Measurements from ENCODE around the gene ZNF716.
"Not testable (repeated sequence)": the region's sequence is repeated elsewhere in the genome, so short reads cannot be mapped to it uniquely, and the experiment has no call there.

Gene ZNF716

DNA sequence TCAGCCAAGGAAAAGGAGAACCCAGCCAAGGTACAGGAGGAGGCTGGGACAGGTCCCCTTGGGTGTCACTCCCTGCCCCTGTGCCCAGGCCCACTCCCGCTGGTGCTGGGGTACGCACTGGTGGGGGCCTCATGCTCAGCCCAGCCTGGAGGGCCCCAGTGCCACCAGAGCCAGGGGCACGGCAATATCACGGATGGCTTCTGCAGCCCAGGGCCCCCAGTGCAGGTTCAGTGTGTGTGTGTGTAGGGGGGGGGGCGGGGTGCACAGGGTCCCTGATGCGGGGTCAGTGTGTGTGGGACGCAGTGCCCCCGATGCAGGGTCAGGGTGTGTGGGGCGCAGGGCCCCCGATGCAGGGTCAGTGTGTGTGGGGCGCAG, 23.4 kb upstream of the ZNF716 start:
- H3K27ac ChIP-seq (ENCODE audit: low read length) = no peak overlapping the region
- H3K9me3 ChIP-seq (ENCODE audit: control insufficient read depth in 2 of 2, low read length in 2 of 2) = peaks cover 0 to 3% of the 10 kb centered on the region in 2 donors
- H3K4me3 ChIP-seq (ENCODE audit: low read length in 2 of 2) = no peak overlapping the region
- H3K4me1 ChIP-seq (ENCODE audit: control insufficient read depth, insufficient read depth, low read length) = no peaks in the 10 kb centered on the region
- H3K27me3 ChIP-seq (ENCODE audit: control insufficient read depth in 1 of 2, insufficient read depth in 2 of 2, low read length in 2 of 2) = peaks cover 0 to 2% of the 10 kb centered on the region in 2 donors
- no peak overlapping the region for H3K9ac ChIP-seq (ENCODE audit: low read length in 2 of 2)
- H3K36me3 ChIP-seq (ENCODE audit: control insufficient read depth in 2 of 2, insufficient read depth in 2 of 2, low read length in 2 of 2) = no peaks in the 10 kb centered on the region

DNA sequence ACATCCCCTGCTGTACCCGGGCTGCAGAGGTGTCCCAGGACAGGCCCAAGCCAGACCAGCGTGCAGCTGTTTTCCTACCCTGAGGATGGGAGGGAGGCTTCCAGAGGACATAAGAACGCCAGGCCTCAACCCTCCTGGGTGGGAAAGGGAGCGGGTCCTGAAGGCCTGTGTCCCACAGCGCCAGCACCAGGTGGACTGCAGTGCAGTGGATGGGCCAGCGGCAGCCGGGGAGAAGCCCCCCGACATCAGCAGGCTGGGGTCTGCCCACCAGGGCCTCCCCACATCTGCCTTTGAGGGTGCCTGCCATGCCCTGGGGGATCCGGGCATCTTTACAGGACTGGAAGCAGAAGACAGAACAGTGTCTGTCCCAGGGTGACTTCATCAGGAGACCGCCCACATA, 22.8 kb upstream of the ZNF716 start:
- Histone ChIP-seq H3K9ac (ENCODE audit: low read length in 2 of 2) (no peak overlapping the region), H3K36me3 (ENCODE audit: control insufficient read depth in 2 of 2, insufficient read depth in 2 of 2, low read length in 2 of 2) (no peaks in the 10 kb centered on the region), H3K4me3 (ENCODE audit: low read length in 2 of 2) (no peak overlapping the region), H3K27ac (ENCODE audit: low read length) (no peak overlapping the region), H3K9me3 (ENCODE audit: control insufficient read depth in 2 of 2, low read length in 2 of 2) (peaks cover 0 to 3% of the 10 kb centered on the region in 2 donors), H3K27me3 (ENCODE audit: control insufficient read depth in 1 of 2, insufficient read depth in 2 of 2, low read length in 2 of 2) (peaks cover 0 to 2% of the 10 kb centered on the region in 2 donors), H3K4me1 (ENCODE audit: control insufficient read depth, insufficient read depth, low read length) (no peaks in the 10 kb centered on the region)

DNA sequence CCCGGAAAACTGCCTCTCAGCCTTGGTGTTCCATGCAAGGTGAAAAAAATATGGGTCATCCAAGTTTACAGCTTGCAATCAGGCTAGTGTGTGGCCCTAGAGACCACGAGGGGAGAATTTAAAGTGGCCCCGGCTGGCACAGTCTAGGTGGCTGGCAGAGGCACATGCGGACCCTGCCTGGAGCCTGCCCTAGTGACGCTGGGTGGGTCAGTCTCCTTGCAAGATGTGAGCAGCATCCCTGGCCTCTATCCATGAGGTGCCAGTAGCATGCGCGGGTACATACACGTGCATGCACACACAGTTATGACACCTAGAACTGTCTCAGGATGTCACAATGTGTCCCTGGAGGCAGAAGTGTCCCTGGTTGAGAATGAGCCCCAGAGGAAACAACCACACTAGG, 22.4 kb upstream of the ZNF716 start:
- Histone ChIP-seq H3K9me3 (ENCODE audit: control insufficient read depth in 2 of 2, low read length in 2 of 2) (peaks cover 0 to 3% of the 10 kb centered on the region in 2 donors), H3K9ac (ENCODE audit: low read length in 2 of 2) (no peak overlapping the region), H3K27me3 (ENCODE audit: control insufficient read depth in 1 of 2, insufficient read depth in 2 of 2, low read length in 2 of 2) (peaks cover 0 to 2% of the 10 kb centered on the region in 2 donors), H3K4me1 (ENCODE audit: control insufficient read depth, insufficient read depth, low read length) (no peaks in the 10 kb centered on the region), H3K27ac (ENCODE audit: low read length) (no peak overlapping the region), H3K36me3 (ENCODE audit: control insufficient read depth in 2 of 2, insufficient read depth in 2 of 2, low read length in 2 of 2) (no peaks in the 10 kb centered on the region), H3K4me3 (ENCODE audit: low read length in 2 of 2) (no peak overlapping the region)

DNA sequence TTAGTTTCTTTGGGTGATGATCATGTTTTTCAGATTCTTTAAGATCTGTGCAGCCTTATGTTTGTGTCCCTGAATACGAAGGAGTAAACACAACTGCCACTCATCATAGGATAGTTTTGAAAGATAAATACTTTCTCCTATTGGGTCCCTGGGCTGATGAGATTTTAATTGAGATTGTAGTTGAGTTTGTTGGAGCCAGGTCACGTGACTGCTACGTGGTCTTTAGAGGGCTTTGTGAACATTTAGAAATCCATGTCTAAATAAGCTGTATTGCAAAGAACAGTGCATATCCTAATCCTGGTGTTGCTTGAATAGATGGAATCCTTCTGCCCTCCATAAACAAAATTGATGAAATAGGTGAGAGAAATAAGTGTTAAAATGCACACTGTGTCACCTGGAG, 17.4 kb upstream of the ZNF716 start:
- Histone ChIP-seq H3K9ac (ENCODE audit: low read length in 2 of 2) (no peak overlapping the region), H3K9me3 (ENCODE audit: control insufficient read depth in 2 of 2, low read length in 2 of 2) (peaks cover 0 to 7% of the 10 kb centered on the region in 2 donors), H3K36me3 (ENCODE audit: control insufficient read depth in 2 of 2, insufficient read depth in 2 of 2, low read length in 2 of 2) (no peaks in the 10 kb centered on the region)

DNA sequence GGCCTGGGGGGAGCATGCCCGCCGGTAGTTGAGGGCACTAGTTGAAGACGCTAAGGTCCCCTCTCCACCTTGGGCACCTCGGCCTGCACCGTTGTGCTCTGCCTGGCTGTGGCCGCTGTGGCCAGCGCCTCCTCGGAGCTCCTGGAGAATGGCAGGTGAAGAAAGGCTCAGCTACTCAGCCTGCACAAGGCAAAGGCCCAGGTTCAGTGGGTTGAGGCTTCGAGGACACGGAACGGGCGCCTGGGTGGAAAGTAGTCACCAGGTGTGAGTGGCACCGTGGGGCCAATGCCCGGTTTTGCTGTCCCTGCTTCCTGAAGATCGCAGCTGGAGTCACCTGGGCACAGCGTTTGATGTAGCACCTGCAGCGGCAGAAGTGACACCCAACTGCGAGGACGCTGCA, 12.4 kb upstream of the ZNF716 start:
- no peak overlapping the region for H3K27ac ChIP-seq (ENCODE audit: low read length)
- no peaks in the 10 kb centered on the region for H3K27me3 ChIP-seq (ENCODE audit: control insufficient read depth in 1 of 2, insufficient read depth in 2 of 2, low read length in 2 of 2)
- H3K4me1 ChIP-seq (ENCODE audit: control insufficient read depth, insufficient read depth, low read length) = no peaks in the 10 kb centered on the region
- no peak overlapping the region for H3K4me3 ChIP-seq (ENCODE audit: low read length in 2 of 2)
- peaks cover 0 to 7% of the 10 kb centered on the region in 2 donors for H3K9me3 ChIP-seq (ENCODE audit: control insufficient read depth in 2 of 2, low read length in 2 of 2)
- no peak overlapping the region for H3K9ac ChIP-seq (ENCODE audit: low read length in 2 of 2)
- no peaks in the 10 kb centered on the region for H3K36me3 ChIP-seq (ENCODE audit: control insufficient read depth in 2 of 2, insufficient read depth in 2 of 2, low read length in 2 of 2)

More for the DNA sequence above, 17.4 kb upstream of the ZNF716 start:
- Histone ChIP-seq H3K27me3 (ENCODE audit: control insufficient read depth in 1 of 2, insufficient read depth in 2 of 2, low read length in 2 of 2) (no peaks in the 10 kb centered on the region), H3K4me3 (ENCODE audit: low read length in 2 of 2) (no peak overlapping the region), H3K4me1 (ENCODE audit: control insufficient read depth, insufficient read depth, low read length) (no peaks in the 10 kb centered on the region), H3K27ac (ENCODE audit: low read length) (no peak overlapping the region)

DNA sequence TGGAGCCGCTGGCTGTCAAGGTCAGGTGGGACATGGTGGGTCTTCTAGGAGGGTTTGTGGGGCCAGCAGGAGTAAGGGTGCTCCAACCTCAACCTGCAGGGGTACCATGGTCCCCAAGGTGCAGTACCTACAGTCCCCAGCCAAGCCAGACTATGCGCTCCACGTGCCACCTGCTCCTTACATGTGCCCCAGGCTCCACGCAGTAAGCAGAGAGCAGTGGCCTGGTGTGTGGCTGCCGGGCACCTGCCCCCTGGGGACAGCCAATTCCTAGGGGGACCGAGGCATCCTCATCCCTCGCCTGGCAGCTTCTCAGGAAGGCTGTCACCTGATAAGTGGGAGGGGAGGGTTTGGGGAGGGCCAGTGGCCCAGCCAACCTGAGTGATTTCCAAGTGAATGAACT, 11.7 kb upstream of the ZNF716 start:
- Histone ChIP-seq H3K9ac (ENCODE audit: low read length in 2 of 2) (no peak overlapping the region), H3K9me3 (ENCODE audit: control insufficient read depth in 2 of 2, low read length in 2 of 2) (peaks cover 0 to 7% of the 10 kb centered on the region in 2 donors), H3K4me1 (ENCODE audit: control insufficient read depth, insufficient read depth, low read length) (no peaks in the 10 kb centered on the region), H3K27ac (ENCODE audit: low read length) (no peak overlapping the region), H3K36me3 (ENCODE audit: control insufficient read depth in 2 of 2, insufficient read depth in 2 of 2, low read length in 2 of 2) (no peaks in the 10 kb centered on the region), H3K4me3 (ENCODE audit: low read length in 2 of 2) (no peak overlapping the region), H3K27me3 (ENCODE audit: control insufficient read depth in 1 of 2, insufficient read depth in 2 of 2, low read length in 2 of 2) (no peaks in the 10 kb centered on the region)

DNA sequence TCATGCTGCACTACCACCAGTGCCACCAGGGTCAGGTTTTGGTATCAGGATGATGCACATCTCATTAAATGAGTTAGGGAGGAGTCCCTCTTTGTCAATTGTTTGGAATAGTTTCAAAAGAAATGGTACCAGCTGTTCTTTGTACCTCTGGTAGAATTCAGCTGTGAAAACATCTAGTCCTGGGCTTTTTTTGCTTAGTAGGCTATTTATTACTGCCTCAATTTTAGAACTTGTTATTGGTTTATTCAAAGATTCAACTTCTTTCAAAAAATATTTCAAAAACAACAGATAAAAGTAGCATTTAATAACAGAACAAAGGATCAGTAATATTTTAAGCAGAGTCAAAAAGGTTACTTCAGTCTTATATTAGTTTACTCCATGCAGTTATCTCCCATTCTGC, 6.4 kb upstream of the ZNF716 start:
- no peak overlapping the region for H3K27ac ChIP-seq (ENCODE audit: low read length)
- no peaks in the 10 kb centered on the region for H3K27me3 ChIP-seq (ENCODE audit: control insufficient read depth in 1 of 2, insufficient read depth in 2 of 2, low read length in 2 of 2)
- H3K4me3 ChIP-seq (ENCODE audit: low read length in 2 of 2) = no peak overlapping the region
- no peaks in the 10 kb centered on the region for H3K4me1 ChIP-seq (ENCODE audit: control insufficient read depth, insufficient read depth, low read length)
- peaks cover 3% of the 10 kb centered on the region in 2 donors for H3K9me3 ChIP-seq (ENCODE audit: control insufficient read depth in 2 of 2, low read length in 2 of 2)
- no peaks in the 10 kb centered on the region for H3K36me3 ChIP-seq (ENCODE audit: control insufficient read depth in 2 of 2, insufficient read depth in 2 of 2, low read length in 2 of 2)
- no peak overlapping the region for H3K9ac ChIP-seq (ENCODE audit: low read length in 2 of 2)

DNA sequence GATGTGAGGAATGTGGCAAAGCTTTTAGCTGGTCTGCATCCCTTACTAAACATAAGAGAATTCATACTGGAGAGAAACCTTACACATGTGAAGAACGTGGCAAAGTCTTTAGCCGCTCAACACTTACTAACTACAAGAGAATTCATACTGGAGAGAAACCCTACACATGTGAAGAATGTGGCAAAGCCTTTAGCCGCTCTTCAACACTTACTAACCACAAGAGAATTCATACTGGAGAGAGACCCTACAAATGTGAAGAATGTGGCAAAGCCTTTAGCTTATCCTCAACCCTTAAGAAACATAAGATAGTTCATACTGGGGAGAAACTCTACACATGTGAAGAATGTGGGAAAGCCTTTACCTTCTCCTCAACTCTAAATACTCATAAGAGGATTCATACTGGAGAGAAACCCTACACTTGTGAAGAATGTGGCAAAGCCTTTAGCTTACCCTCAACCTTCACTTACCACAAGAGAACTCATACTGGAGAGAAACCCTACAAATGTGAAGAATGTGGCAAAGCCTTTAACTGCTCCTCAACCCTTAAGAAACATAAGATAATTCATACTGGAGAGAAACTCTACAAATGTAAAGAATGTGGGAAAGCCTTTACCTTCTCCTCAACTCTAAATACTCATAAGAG, 19.3 kb downstream of the ZNF716 start:
- not testable (repeated sequence) for H3K27ac ChIP-seq (ENCODE audit: low read length); H3K4me1 ChIP-seq (ENCODE audit: control insufficient read depth, insufficient read depth, low read length)
- H3K9me3 ChIP-seq (ENCODE audit: control insufficient read depth in 2 of 2, low read length in 2 of 2) = peaks cover 24 to 26% of the 10 kb centered on the region in 2 donors

DNA sequence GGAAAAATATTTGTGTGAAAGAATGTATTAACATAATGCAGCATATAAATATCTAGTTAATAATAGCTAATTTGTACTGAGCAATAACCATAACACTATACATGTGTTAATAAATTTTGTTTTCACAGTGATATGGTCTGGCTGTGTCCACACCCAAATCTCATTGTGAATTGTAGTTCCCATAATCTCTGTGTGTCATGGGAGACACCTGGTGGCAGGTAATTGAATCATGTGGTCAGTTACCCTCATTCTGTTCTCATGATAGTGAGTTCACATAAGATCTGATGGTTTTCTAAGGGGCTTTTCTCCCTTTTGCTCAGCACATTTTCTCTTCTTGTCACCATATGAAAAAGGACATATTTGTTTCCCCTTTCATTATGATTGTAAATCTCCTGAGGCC, 30.3 kb downstream of the ZNF716 start:
- H3K9me3 ChIP-seq (ENCODE audit: control insufficient read depth in 2 of 2, low read length in 2 of 2); H3K4me3 ChIP-seq (ENCODE audit: low read length in 2 of 2); H3K36me3 ChIP-seq (ENCODE audit: control insufficient read depth in 2 of 2, insufficient read depth in 2 of 2, low read length in 2 of 2); H3K27me3 ChIP-seq (ENCODE audit: control insufficient read depth in 1 of 2, insufficient read depth in 2 of 2, low read length in 2 of 2); H3K4me1 ChIP-seq (ENCODE audit: control insufficient read depth, insufficient read depth, low read length); H3K9ac ChIP-seq (ENCODE audit: low read length in 2 of 2); H3K27ac ChIP-seq (ENCODE audit: low read length): not testable (repeated sequence)

More for the DNA sequence above, 19.3 kb downstream of the ZNF716 start:
- not testable (repeated sequence) for H3K4me3 ChIP-seq (ENCODE audit: low read length in 2 of 2); H3K27me3 ChIP-seq (ENCODE audit: control insufficient read depth in 1 of 2, insufficient read depth in 2 of 2, low read length in 2 of 2); H3K36me3 ChIP-seq (ENCODE audit: control insufficient read depth in 2 of 2, insufficient read depth in 2 of 2, low read length in 2 of 2); H3K9ac ChIP-seq (ENCODE audit: low read length in 2 of 2)

DNA sequence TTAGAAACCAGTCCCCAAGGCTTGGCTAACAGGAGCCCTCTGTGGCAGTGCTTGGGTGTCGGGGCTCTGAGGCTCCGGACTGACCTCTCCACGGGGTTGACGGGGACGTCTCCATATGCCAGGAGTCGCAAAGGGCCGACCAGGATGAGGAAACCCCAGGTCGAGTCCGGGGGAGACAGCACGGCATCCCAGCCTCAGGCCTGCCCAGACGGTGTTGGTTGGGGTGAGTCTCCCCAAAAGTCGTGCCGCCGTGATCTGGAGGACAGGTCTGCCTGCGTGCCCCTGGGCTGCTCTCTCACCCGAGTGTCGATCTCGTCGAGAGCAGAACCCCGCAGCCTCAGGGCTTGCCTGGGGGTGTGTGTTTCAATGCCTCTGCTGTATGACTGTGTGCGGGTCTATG, 35.0 kb downstream of the ZNF716 start:
- H3K9ac ChIP-seq (ENCODE audit: low read length in 2 of 2); H3K4me1 ChIP-seq (ENCODE audit: control insufficient read depth, insufficient read depth, low read length); H3K27me3 ChIP-seq (ENCODE audit: control insufficient read depth in 1 of 2, insufficient read depth in 2 of 2, low read length in 2 of 2); H3K36me3 ChIP-seq (ENCODE audit: control insufficient read depth in 2 of 2, insufficient read depth in 2 of 2, low read length in 2 of 2); H3K4me3 ChIP-seq (ENCODE audit: low read length in 2 of 2); H3K27ac ChIP-seq (ENCODE audit: low read length): not testable (repeated sequence)
- peaks cover 17 to 22% of the 10 kb centered on the region in 2 donors for H3K9me3 ChIP-seq (ENCODE audit: control insufficient read depth in 2 of 2, low read length in 2 of 2)

DNA sequence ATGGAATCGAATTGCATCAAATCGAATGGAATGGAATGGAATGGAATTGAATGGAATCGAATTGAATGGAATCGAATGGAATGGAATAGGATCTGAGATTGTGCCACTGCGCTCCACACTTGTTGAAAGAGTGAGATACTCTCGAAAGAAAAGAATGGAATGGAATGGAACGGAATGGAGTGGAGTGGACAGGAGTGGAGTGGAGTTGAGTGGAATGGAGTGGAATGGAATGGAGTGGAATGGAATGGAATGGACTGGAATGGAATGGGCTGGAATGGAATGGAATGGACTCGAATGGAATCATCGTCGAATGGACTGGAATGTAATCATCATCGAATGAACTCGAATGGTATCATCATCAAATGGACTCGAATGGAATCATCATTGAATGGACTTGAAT, 38.0 kb downstream of the ZNF716 start:
- Histone ChIP-seq H3K27ac (ENCODE audit: low read length) (no peak overlapping the region), H3K36me3 (ENCODE audit: control insufficient read depth in 2 of 2, insufficient read depth in 2 of 2, low read length in 2 of 2) (no peaks in the 10 kb centered on the region), H3K4me3 (ENCODE audit: low read length in 2 of 2) (no peak overlapping the region), H3K9me3 (ENCODE audit: control insufficient read depth in 2 of 2, low read length in 2 of 2) (peaks cover 17 to 33% of the 10 kb centered on the region in 2 donors), H3K4me1 (ENCODE audit: control insufficient read depth, insufficient read depth, low read length) (no peaks in the 10 kb centered on the region), H3K9ac (ENCODE audit: low read length in 2 of 2) (no peak overlapping the region), H3K27me3 (ENCODE audit: control insufficient read depth in 1 of 2, insufficient read depth in 2 of 2, low read length in 2 of 2) (no peaks in the 10 kb centered on the region)

All from stomach smooth muscle (tissue), 2 donors.